H9 (cell line): Measurements from ENCODE around the gene TCTN3. TPM values are rescaled to one million over a fixed set of nuclear protein-coding genes. Genes with fewer than 3 reads are reported as not detected.

Experiments
- DNase-seq: peaks from one replicate; pipeline ENCODE4 v3.0.0-alpha.2; 2017
- H2AFZ ChIP-seq: one replicate; pipeline ENCODE4 v1.6.1; 2013; ENCODE audit warnings: mild to moderate bottlenecking, low read length, control low read depth, moderate library complexity
- H2AK5ac ChIP-seq: 2 replicates; pipeline ENCODE4 v1.6.1; 2013; ENCODE audit warnings: low read length, control low read depth, mixed read lengths; ENCODE audit not compliant: insufficient read length
- H2BK120ac ChIP-seq: one replicate; pipeline ENCODE4 v1.6.1; 2013; ENCODE audit warnings: low read depth, mild to moderate bottlenecking, low read length, control low read depth, inconsistent platforms; ENCODE audit not compliant: poor library complexity, severe bottlenecking
- H2BK12ac ChIP-seq: 2 replicates; pipeline ENCODE4 v1.6.1; 2013; ENCODE audit warnings: low read length, control low read depth, mixed read lengths, low read depth; ENCODE audit not compliant: insufficient read length
- H2BK15ac ChIP-seq: 2 replicates; pipeline ENCODE4 v1.6.1; 2013; ENCODE audit warnings: low read depth, low read length, control low read depth
- H2BK20ac ChIP-seq: one replicate; pipeline ENCODE4 v1.6.1; 2013; ENCODE audit warnings: low read depth, mild to moderate bottlenecking, low read length, control low read depth, inconsistent platforms; ENCODE audit not compliant: poor library complexity, severe bottlenecking
- H2BK5ac ChIP-seq: 2 replicates; pipeline ENCODE4 v1.6.1; 2013; ENCODE audit warnings: low read length, control low read depth, mixed read lengths; ENCODE audit not compliant: insufficient read length
- H3K14ac ChIP-seq: 2 replicates; pipeline ENCODE4 v1.6.1; 2013; ENCODE audit warnings: low read length, control low read depth; ENCODE audit not compliant: insufficient read depth
- H3K18ac ChIP-seq: 2 replicates; pipeline ENCODE4 v1.6.1; 2013; ENCODE audit warnings: low read depth, mild to moderate bottlenecking, mixed read lengths, low read length, control low read depth; ENCODE audit not compliant: insufficient read length
- H3K23ac ChIP-seq: 2 replicates; pipeline ENCODE4 v1.6.1; 2013; ENCODE audit warnings: low read length, control low read depth, mixed read lengths, low read depth; ENCODE audit not compliant: insufficient read length
- H3K23me2 ChIP-seq: 2 replicates; pipeline ENCODE4 v1.6.1; 2013; ENCODE audit warnings: low read depth, mild to moderate bottlenecking, mixed read lengths, low read length, control low read depth; ENCODE audit not compliant: insufficient read length, poor library complexity, severe bottlenecking
- H3K27ac ChIP-seq: 2 replicates; pipeline ENCODE4 v1.5.1; 2013; ENCODE audit warnings: low read length, control low read depth, mixed read lengths, low read depth; ENCODE audit not compliant: insufficient read length
- H3K27me3 ChIP-seq: 2 replicates; pipeline ENCODE4 v1.6.1; 2013; ENCODE audit warnings: low read length, control low read depth, inconsistent platforms; ENCODE audit not compliant: insufficient read depth
- H3K4ac ChIP-seq: 2 replicates; pipeline ENCODE4 v1.6.1; 2013; ENCODE audit warnings: low read depth, mild to moderate bottlenecking, control low read depth, inconsistent platforms, low read length, moderate library complexity
- H3K4me1 ChIP-seq: 2 replicates; pipeline ENCODE4 v1.6.1; 2013; ENCODE audit warnings: low read length, control low read depth, inconsistent platforms; ENCODE audit not compliant: insufficient read depth
- H3K4me2 ChIP-seq: 2 replicates; pipeline ENCODE4 v1.6.1; 2013; ENCODE audit warnings: low read length, control low read depth, mixed read lengths; ENCODE audit not compliant: insufficient read length, insufficient read depth
- H3K56ac ChIP-seq: 2 replicates; pipeline ENCODE4 v1.6.1; 2013; ENCODE audit warnings: low read depth, mild to moderate bottlenecking, mixed read lengths, low read length, control low read depth; ENCODE audit not compliant: insufficient read length
- H3K79me1 ChIP-seq: 2 replicates; pipeline ENCODE4 v1.6.1; 2013; ENCODE audit warnings: low read depth, mild to moderate bottlenecking, moderate library complexity, low read length, control low read depth, inconsistent platforms; ENCODE audit not compliant: insufficient read depth, poor library complexity, severe bottlenecking
- H3K79me2 ChIP-seq: 2 replicates; pipeline ENCODE4 v1.6.1; 2013; ENCODE audit warnings: low read length, control low read depth, inconsistent platforms; ENCODE audit not compliant: insufficient read depth
- H3K9ac ChIP-seq: 2 replicates; pipeline ENCODE4 v1.6.1; 2013; ENCODE audit warnings: low read length, control low read depth, mixed read lengths; ENCODE audit not compliant: insufficient read length; ENCODE audit errors: extremely low read depth
- H3K9me3 ChIP-seq: one replicate; pipeline ENCODE4 v1.6.1; 2013; ENCODE audit warnings: low read depth, low read length, inconsistent platforms; ENCODE audit not compliant: control insufficient read depth
- H3T11ph ChIP-seq: one replicate; pipeline ENCODE4 v1.6.1; 2013; ENCODE audit warnings: mild to moderate bottlenecking, low read length, control low read depth, inconsistent platforms
- H4K20me1 ChIP-seq: one replicate; pipeline ENCODE4 v1.6.1; 2013; ENCODE audit not compliant: control insufficient read depth, insufficient read length, insufficient read depth
- H4K5ac ChIP-seq: 2 replicates; pipeline ENCODE4 v1.6.1; 2013; ENCODE audit warnings: low read depth, mild to moderate bottlenecking, mixed read lengths, low read length, control low read depth; ENCODE audit not compliant: insufficient read length
- H4K8ac ChIP-seq: replicated peaks from 2 replicates; pipeline ENCODE4 v1.6.1; 2013; ENCODE audit warnings: low read length, control low read depth, mixed read lengths, low read depth; ENCODE audit not compliant: insufficient read length
- H4K91ac ChIP-seq: 2 replicates; pipeline ENCODE4 v1.6.1; 2013; ENCODE audit warnings: low read depth, mild to moderate bottlenecking, moderate library complexity, mixed read lengths, low read length, control low read depth; ENCODE audit not compliant: insufficient read length
- H3K27ac Mint-ChIP-seq, 3 experiments: 2 replicates in 2 of 3; 3 replicates in 1 of 3; pipeline ENCODE4 v1.8.0; 2020 to 2021; ENCODE audit warnings: mixed read lengths in 3 of 3, mild to moderate bottlenecking in 1 of 3, moderate library complexity in 1 of 3
- H3K27me3 Mint-ChIP-seq: 2 replicates; pipeline ENCODE4 v1.8.0; 2021; ENCODE audit warnings: low read depth, mild to moderate bottlenecking, moderate library complexity, mixed read lengths
- H3K36me3 Mint-ChIP-seq, 3 experiments: 2 replicates in 2 of 3; 3 replicates in 1 of 3; pipeline ENCODE4 v1.8.0; 2020 to 2021; ENCODE audit warnings: low read depth in 3 of 3, mixed read lengths in 3 of 3; ENCODE audit not compliant: insufficient read depth in 1 of 3
- H3K4me1 Mint-ChIP-seq, 2 experiments: 2 replicates each; pipeline ENCODE4 v1.8.0; 2020; ENCODE audit warnings: mixed read lengths in 2 of 2
- H3K4me3 Mint-ChIP-seq, 2 experiments: 2 replicates in 1 of 2; 3 replicates in 1 of 2; pipeline ENCODE4 v1.8.0; 2020 to 2021; ENCODE audit warnings: mild to moderate bottlenecking in 2 of 2, mixed read lengths in 2 of 2, moderate library complexity in 1 of 2
- H3K9me3 Mint-ChIP-seq, 2 experiments: 2 replicates in 1 of 2; 3 replicates in 1 of 2; pipeline ENCODE4 v1.8.0; 2020; ENCODE audit warnings: mild to moderate bottlenecking in 2 of 2, mixed read lengths in 2 of 2, moderate library complexity in 1 of 2
- WGBS: extraction: QIAGEN DNeasy Blood & Tissue Kit; methylation state at CpG from one replicate; pipeline ENCODE4 v1.1.7; 2013; ENCODE audit warnings: missing lambda C conversion rate, low lambda C conversion rate, mixed read lengths; ENCODE audit not compliant: insufficient read length; ENCODE audit errors: extremely low coverage; 5-methylcytosine and 5-hydroxymethylcytosine counted together
- total RNA-seq: library from RNA; stranded (reverse); gene quantifications from 2 replicates; pipeline ENCODE4 v1.2.1, GENCODE V29; 2021
- TF ChIP-seq, protein P1 (sequence below): fragments of 200-600 bp; sonication (generic); conservative IDR thresholded peaks from 3 replicates; pipeline ENCODE4 v1.8.0; 2021; ENCODE audit warnings: antibody characterized with exemption, mild to moderate bottlenecking

The TCTN3 gene
- total RNA-seq, 1 experiment from 2014 or later: 37.3 TPM

GRCh38 chr10:95697429-95697828, 3.7 kb upstream of the TCTN3 start:
- Histone ChIP-seq H3K56ac (no peak overlapping the region), H3K4me1 (no peaks in the 10 kb centered on the region), H3K9ac (no peak overlapping the region), H3K79me1 (no peaks in the 10 kb centered on the region), H4K91ac (no peak overlapping the region), H4K20me1 (no peaks in the 10 kb centered on the region), H2BK120ac (no peak overlapping the region), H2BK15ac (no peak overlapping the region), H2BK20ac (no peak overlapping the region), H3K9me3 (no peaks in the 10 kb centered on the region), H4K8ac (no peak overlapping the region), H2BK5ac (no peak overlapping the region), H3T11ph (no peak overlapping the region), H2BK12ac (no peak overlapping the region), H3K4me2 (no peak overlapping the region), H3K79me2 (peaks cover 2% of the 10 kb centered on the region; the same call in 1 of the 2 replicates), H3K4ac (no peak overlapping the region), H3K27ac (no peak overlapping the region), H3K18ac (no peak overlapping the region), H4K5ac (no peak overlapping the region), H3K14ac (no peak overlapping the region), H2AFZ (no peak overlapping the region), H3K23me2 (peaks cover 5% of the 10 kb centered on the region), H3K27me3 (no peaks in the 10 kb centered on the region), H2AK5ac (no peak overlapping the region), H3K23ac (no peak overlapping the region)
- peaks cover 8 to 9% of the 10 kb centered on the region in 2 experiments for H3K4me1 Mint-ChIP-seq
- H3K27me3 Mint-ChIP-seq: no peaks in the 10 kb centered on the region; the same call in none of the 2 replicates
- no peak overlapping the region for H3K27ac Mint-ChIP-seq
- no CpG with 5 or more reads among the region's 3 CpGs for WGBS
- H3K4me3 Mint-ChIP-seq: no peak overlapping the region
- no peak for DNase-seq
- H3K9me3 Mint-ChIP-seq: peaks cover 16 to 24% of the 10 kb centered on the region in 2 experiments
- peaks cover 0 to 13% (median 12%) of the 10 kb centered on the region in 3 experiments; a peak in 4 of 7 replicates for H3K36me3 Mint-ChIP-seq
- TF ChIP-seq, protein P1, sequence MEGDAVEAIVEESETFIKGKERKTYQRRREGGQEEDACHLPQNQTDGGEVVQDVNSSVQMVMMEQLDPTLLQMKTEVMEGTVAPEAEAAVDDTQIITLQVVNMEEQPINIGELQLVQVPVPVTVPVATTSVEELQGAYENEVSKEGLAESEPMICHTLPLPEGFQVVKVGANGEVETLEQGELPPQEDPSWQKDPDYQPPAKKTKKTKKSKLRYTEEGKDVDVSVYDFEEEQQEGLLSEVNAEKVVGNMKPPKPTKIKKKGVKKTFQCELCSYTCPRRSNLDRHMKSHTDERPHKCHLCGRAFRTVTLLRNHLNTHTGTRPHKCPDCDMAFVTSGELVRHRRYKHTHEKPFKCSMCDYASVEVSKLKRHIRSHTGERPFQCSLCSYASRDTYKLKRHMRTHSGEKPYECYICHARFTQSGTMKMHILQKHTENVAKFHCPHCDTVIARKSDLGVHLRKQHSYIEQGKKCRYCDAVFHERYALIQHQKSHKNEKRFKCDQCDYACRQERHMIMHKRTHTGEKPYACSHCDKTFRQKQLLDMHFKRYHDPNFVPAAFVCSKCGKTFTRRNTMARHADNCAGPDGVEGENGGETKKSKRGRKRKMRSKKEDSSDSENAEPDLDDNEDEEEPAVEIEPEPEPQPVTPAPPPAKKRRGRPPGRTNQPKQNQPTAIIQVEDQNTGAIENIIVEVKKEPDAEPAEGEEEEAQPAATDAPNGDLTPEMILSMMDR: no peak
